Ovary (tissue), 9 donors: ENCODE results near the gene ZNF639. TPM values are rescaled to one million over a fixed set of nuclear protein-coding genes. Genes with fewer than 3 reads are reported as not detected.

Source experiments
- DNase-seq, 5 donors: peaks; one replicate each; pipeline ENCODE4 v3.0.0-alpha.2; 2019 to 2020
- H3K27ac ChIP-seq, 2 donors: fragments of 200-600 bp; one replicate each; pipeline versions ENCODE4 v1.5.1 to v1.8.0; 2019 to 2022
- H3K27me3 ChIP-seq: fragments of 200-600 bp; one replicate; pipeline ENCODE4 v1.8.0; 2022
- H3K36me3 ChIP-seq: fragments of 200-600 bp; sonication (generic); one replicate; pipeline ENCODE4 v1.5.1; 2019
- H3K4me1 ChIP-seq: one replicate; pipeline ENCODE4 v1.8.1; 2013; ENCODE audit warnings: mild to moderate bottlenecking, moderate library complexity; ENCODE audit not compliant: insufficient read depth
- H3K4me3 ChIP-seq: fragments of 200-600 bp; sonication (generic); one replicate; pipeline ENCODE4 v1.5.1; 2017
- H3K9me3 ChIP-seq, 2 donors: fragments of 200-600 bp in 1 of 2; sonication (generic) in 1 of 2; one replicate each; pipeline versions ENCODE4 v1.5.1 to v1.8.1; 2013 to 2019; ENCODE audit warnings: mild to moderate bottlenecking in 1 of 2, moderate library complexity in 1 of 2
- EP300 ChIP-seq: sonication (generic); formaldehyde crosslinking; IDR thresholded peaks from one replicate; pipeline ENCODE4 v1.6.1; 2017; ENCODE audit warnings: antibody characterized with exemption
- POLR2A ChIP-seq: fragments of 450-650 bp; IDR thresholded peaks from one replicate; pipeline ENCODE4 v1.6.1; 2017; ENCODE audit warnings: antibody characterized with exemption, mild to moderate bottlenecking, moderate library complexity
- WGBS, 3 donors: extraction: QIAGEN DNeasy Blood & Tissue Kit in 1 of 3; methylation state at CpG; one replicate each; pipeline versions ENCODE4 v1.1.5 to v1.1.7; 2013 to 2017; 5-methylcytosine and 5-hydroxymethylcytosine counted together
- intact Hi-C, 4 donors: fragments of 100-400 bp; cut with DNase I; formaldehyde crosslinking; loops; one replicate each; pipeline versions ENCODE4 v1.11.0 to v1.15.1; 2022 to 2023
- polyA plus RNA-seq, 2 donors: library from polyadenylated mRNA; stranded (reverse); fragments of 200-250 nt in 1 of 2; fragments of 350-450 nt in 1 of 2; fragmentation: Illumina TruSeq in 1 of 2; extraction: RNeasy Lipid Tissue Mini Kit (QIAGEN cat#74804) in 1 of 2; gene quantifications; one replicate each; pipeline ENCODE4 v1.2.3, GENCODE V29; 2013 to 2014
- total RNA-seq, 7 donors: library from RNA; depleted of rRNA in 2 of 7; stranded (reverse); fragments of >200 nt in 2 of 7; fragmentation: NEBNext Ultra II Directional in 3 of 7; extraction: Animal tissue kit (Norgen Biotek cat#: 25700) in 3 of 7; gene quantifications; one replicate each; pipeline versions ENCODE4 v1.1.0 to v1.2.4, GENCODE V29; 2016 to 2023
- TF ChIP-seq, protein P1 (sequence below), 3 donors: fragments of 450-650 bp in 2 of 3; fragments of 200-600 bp in 1 of 3; IDR thresholded peaks; one replicate each; pipeline versions ENCODE4 v1.5.1 to v1.8.0; 2016 to 2022; ENCODE audit warnings: antibody characterized with exemption in 3 of 3, mild to moderate bottlenecking in 1 of 3
- donor health status: DM: no; HTN: no; CAD: no; lungs with moderate emphysema.
- donor health status: DM: no; HTN: no; CAD: no.
- donor health status: Bipolar disorder and iron deficiency.
- donor health status: DM: yes; HTN: yes; CAD: no.
- donor health status: DM: no; HTN: no; CAD: no.
- donor health status: DM: yes; HTN: yes; CAD: no.

The ZNF639 gene
- total and polyA plus RNA-seq, 9 donors, result 32.7 to 45.2 (median 37.3) TPM

DNA sequence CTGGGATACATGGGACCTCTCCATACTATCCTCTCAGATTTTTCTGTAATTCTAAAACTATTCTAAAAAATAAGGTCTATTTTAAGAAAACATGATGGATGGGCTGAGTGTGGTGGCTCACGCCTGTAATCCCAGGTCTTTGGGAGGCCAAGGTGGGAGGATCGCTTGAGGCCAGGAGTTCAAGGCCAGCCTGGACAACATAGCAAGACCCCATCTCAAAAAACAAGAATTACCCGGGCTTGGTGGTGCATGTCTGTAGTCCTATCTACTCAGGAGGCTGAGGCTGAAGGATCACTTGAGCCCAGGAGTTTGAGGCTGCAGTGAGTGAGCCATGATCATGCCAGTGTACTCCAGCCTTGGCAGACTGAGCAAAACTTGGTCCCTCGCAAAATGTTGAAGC is 9.4 kb downstream of the ZNF639 start:
- no peak for DNase-seq
- WGBS, 3 donors, result 90 to 96% (median 93%) methylated on average over 4 of the region's 4 CpGs
- H3K36me3 ChIP-seq, result peaks cover 4% of the 10 kb centered on the region
- TF ChIP-seq POLR2A, result no peak
- no peak for TF ChIP-seq EP300
- TF ChIP-seq, protein P1, sequence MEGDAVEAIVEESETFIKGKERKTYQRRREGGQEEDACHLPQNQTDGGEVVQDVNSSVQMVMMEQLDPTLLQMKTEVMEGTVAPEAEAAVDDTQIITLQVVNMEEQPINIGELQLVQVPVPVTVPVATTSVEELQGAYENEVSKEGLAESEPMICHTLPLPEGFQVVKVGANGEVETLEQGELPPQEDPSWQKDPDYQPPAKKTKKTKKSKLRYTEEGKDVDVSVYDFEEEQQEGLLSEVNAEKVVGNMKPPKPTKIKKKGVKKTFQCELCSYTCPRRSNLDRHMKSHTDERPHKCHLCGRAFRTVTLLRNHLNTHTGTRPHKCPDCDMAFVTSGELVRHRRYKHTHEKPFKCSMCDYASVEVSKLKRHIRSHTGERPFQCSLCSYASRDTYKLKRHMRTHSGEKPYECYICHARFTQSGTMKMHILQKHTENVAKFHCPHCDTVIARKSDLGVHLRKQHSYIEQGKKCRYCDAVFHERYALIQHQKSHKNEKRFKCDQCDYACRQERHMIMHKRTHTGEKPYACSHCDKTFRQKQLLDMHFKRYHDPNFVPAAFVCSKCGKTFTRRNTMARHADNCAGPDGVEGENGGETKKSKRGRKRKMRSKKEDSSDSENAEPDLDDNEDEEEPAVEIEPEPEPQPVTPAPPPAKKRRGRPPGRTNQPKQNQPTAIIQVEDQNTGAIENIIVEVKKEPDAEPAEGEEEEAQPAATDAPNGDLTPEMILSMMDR (IDR thresholded peaks at IDR 0.05), result no peak
- no peaks in the 10 kb centered on the region for H3K9me3 ChIP-seq
- no peaks in the 10 kb centered on the region for H3K4me1 ChIP-seq
- H3K4me3 ChIP-seq, result no peak overlapping the region
- no peaks in the 10 kb centered on the region for H3K27me3 ChIP-seq
- no peak overlapping the region for H3K27ac ChIP-seq
- intact Hi-C loops, result no loop called here

DNA sequence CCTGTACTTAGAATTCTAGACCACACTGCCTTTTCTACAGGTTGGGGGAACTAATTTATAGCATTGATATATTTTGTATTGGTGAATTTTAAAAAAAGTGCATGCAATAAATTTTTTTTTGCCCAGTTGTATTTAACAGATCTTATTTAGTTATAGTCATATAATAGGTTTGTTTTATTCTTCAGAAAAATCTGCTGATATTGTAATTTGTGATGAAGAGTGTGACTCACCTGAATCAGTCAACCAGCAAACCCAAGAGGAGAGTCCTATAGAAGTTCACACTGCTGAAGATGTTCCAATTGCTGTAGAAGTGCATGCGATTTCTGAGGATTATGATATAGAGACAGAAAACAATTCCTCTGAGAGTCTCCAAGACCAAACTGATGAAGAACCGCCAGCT is 10.3 kb downstream of the ZNF639 start:
- H3K4me1 ChIP-seq, result no peaks in the 10 kb centered on the region
- H3K4me3 ChIP-seq, result no peak overlapping the region
- no peaks in the 10 kb centered on the region for H3K27me3 ChIP-seq
- H3K9me3 ChIP-seq, result no peaks in the 10 kb centered on the region
- TF ChIP-seq EP300 (no peak), POLR2A (no peak)
- TF ChIP-seq, protein P1 (IDR thresholded peaks at IDR 0.05), result no peak
- H3K27ac ChIP-seq, result no peak overlapping the region
- 82 to 93% (median 84%) methylated on average over 2 of the region's 2 CpGs for WGBS, 3 donors
- DNase-seq, result no peak
- intact Hi-C loops, result no loop called here
- peaks cover 4% of the 10 kb centered on the region for H3K36me3 ChIP-seq

DNA sequence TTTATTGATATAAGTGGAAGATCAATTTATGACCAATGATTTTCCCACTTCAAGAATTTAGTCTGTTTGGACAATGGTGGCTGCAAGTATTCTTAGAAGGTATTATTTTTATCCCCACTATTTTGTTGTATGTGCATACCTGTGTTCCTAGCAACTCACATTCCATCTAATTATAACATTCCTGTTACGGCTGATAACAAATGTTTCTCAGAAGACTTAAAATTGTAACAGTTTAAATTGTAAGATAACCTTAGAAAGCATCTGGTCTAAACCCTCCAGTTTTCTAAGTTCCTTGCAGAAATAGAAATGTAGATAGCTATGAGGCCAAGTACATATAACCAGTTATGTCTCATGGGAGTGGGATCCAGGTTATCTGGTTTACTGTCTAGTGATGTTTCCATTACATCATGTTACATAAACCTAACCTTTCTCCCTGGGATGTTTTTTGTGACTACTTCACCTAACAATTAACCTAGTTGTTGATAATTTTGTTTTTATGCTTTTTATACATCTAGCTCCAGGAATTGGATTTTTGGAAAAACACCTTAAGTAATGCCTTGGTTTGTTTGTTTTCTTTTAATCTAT is 13.6 kb downstream of the ZNF639 start:
- Histone ChIP-seq H3K9me3 (no peaks in the 10 kb centered on the region), H3K36me3 (peaks cover 4% of the 10 kb centered on the region), H3K4me3 (no peak overlapping the region), H3K27me3 (no peaks in the 10 kb centered on the region), H3K27ac (no peak overlapping the region), H3K4me1 (no peaks in the 10 kb centered on the region)
- no peak for DNase-seq
- intact Hi-C loops, result no loop called here
- WGBS, 3 donors, result 35 to 69% (median 40%) methylated on average over 1 of the region's 1 CpG
- TF ChIP-seq POLR2A (no peak), EP300 (no peak)
- TF ChIP-seq, protein P1 (IDR thresholded peaks at IDR 0.05), result no peak

DNA sequence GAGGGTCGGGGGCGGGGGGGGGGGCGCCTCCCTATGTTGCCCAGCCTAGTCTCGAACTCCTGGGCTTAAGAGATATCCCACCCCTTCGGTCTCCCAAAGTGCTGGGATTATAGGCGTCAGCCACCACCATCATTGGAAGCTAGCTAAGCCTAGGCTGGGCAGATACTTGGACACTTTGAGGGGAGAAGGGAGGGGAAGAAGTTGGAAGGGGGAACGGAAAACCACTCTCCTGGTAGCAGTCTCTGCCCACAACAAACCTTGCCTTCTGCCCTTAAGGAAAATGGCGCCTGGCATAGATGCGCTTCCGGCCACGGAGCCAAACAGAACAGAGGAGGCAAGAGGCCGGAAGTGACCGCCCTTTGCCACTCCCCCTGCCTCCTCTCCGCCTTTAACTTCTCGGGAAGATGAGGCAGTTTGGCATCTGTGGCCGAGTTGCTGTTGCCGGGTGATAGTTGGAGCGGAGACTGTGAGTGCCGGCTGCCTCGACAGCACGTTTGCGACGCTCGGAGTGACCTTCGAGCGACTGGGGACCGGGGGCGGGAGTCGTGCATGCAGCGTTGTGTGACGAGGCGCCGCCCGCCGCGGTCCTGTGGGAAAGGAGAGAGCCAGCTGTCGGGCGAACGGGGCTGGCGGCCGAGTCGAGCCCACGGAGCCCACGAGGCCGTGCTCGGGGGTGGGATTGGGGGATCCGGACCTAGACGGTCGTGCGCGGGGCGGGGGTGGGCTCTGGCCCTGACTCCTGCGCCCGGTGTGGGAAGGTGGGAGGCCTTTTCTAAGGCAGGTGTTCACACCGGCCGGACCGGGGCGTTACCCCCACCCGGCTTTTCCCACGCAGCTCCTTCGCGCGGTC is 24.7 kb downstream of the ZNF639 start, which contains the start of gene MFN1:
Gene MFN1 (plus strand): TSS at position 365 of the 850 bp plus-strand sequence. CDS start 1,143 bp downstream, outside the sequence.
- 0 to 1% (median 1%) methylated on average over 59 to 63 of the region's 63 CpGs for WGBS, 3 donors
- H3K36me3 ChIP-seq, result no peaks in the 10 kb centered on the region
- H3K9me3 ChIP-seq, result no peaks in the 10 kb centered on the region
- TF ChIP-seq POLR2A (no peak), EP300 (no peak)
- TF ChIP-seq, protein P1 (IDR thresholded peaks at IDR 0.05), result no peak
- H3K27ac ChIP-seq, result peak within 1 kb of the TSS; percentile 64 to 78
- DNase-seq, result peak; percentile 92 to 94 (median 93)
- intact Hi-C loops, result loop anchor here in 1 of 4 donors (1.0 kb wide), 1 partner anchor 24 kb away; the partner anchor contains the start of gene ZNF639
- H3K4me3 ChIP-seq, result peak within 1 kb of the TSS; percentile 80
- no peaks in the 10 kb centered on the region for H3K27me3 ChIP-seq
- H3K4me1 ChIP-seq, result peaks cover 6% of the 10 kb centered on the region
